Liver (tissue), 9 donors: Measurements from ENCODE around the gene HTR1B. TPM values are rescaled to one million over a fixed set of nuclear protein-coding genes. Genes with fewer than 3 reads are reported as not detected.

Experiments
- DNase-seq: peaks from one replicate; pipeline ENCODE4 v3.0.0-alpha.2; 2017; ENCODE audit warnings: low spot score
- H3K27ac ChIP-seq, 2 donors: one replicate each; pipeline ENCODE4 v1.7.0; 2013; ENCODE audit warnings: inconsistent platforms in 2 of 2, low read length in 2 of 2, control low read depth in 1 of 2, low read depth in 1 of 2, mild to moderate bottlenecking in 1 of 2
- H3K27me3 ChIP-seq, 4 donors: one replicate each; pipeline versions ENCODE4 v1.6.1 to v1.7.0; 2013; ENCODE audit warnings: low read length in 3 of 4, inconsistent platforms in 1 of 4, mild to moderate bottlenecking in 1 of 4, moderate library complexity in 1 of 4; ENCODE audit not compliant: control insufficient read depth in 4 of 4, insufficient read depth in 4 of 4
- H3K36me3 ChIP-seq, 4 donors: one replicate each; pipeline versions ENCODE4 v1.6.1 to v1.7.0; 2013; ENCODE audit warnings: low read length in 3 of 4, mild to moderate bottlenecking in 3 of 4, low read depth in 1 of 4, moderate library complexity in 1 of 4; ENCODE audit not compliant: control insufficient read depth in 4 of 4, insufficient read depth in 3 of 4
- H3K4me1 ChIP-seq, 4 donors: one replicate each; pipeline versions ENCODE4 v1.6.1 to v1.7.0; 2013; ENCODE audit warnings: low read length in 3 of 4, mild to moderate bottlenecking in 3 of 4, moderate library complexity in 1 of 4; ENCODE audit not compliant: control insufficient read depth in 4 of 4, insufficient read depth in 4 of 4
- H3K4me3 ChIP-seq, 3 donors: one replicate each; pipeline versions ENCODE4 v1.6.1 to v1.7.0; 2013; ENCODE audit warnings: low read length in 3 of 3, control low read depth in 1 of 3, low read depth in 1 of 3, mild to moderate bottlenecking in 1 of 3
- H3K9ac ChIP-seq, 2 donors: one replicate each; pipeline ENCODE4 v1.7.0; 2013; ENCODE audit warnings: low read length in 2 of 2, mild to moderate bottlenecking in 2 of 2, moderate library complexity in 2 of 2, control low read depth in 1 of 2, low read depth in 1 of 2
- H3K9me3 ChIP-seq, 4 donors: one replicate each; pipeline versions ENCODE4 v1.6.1 to v1.7.0; 2013; ENCODE audit warnings: low read length in 3 of 4; ENCODE audit not compliant: control insufficient read depth in 4 of 4
- ATF3 ChIP-seq: IDR thresholded peaks from 2 replicates; pipeline ENCODE4 v1.6.1; 2016; ENCODE audit warnings: antibody characterized with exemption
- GABPA ChIP-seq, 2 donors: IDR thresholded peaks in 1 of 2; conservative IDR thresholded peaks in 1 of 2; 2 replicates each; pipeline ENCODE4 v1.6.1; 2016; ENCODE audit warnings: antibody characterized with exemption in 2 of 2, mild to moderate bottlenecking in 1 of 2, moderate library complexity in 1 of 2
- HNF4A ChIP-seq, 2 donors: conservative IDR thresholded peaks; 2 replicates each; pipeline ENCODE4 v1.6.1; 2016; ENCODE audit warnings: antibody characterized with exemption in 2 of 2, mild to moderate bottlenecking in 2 of 2
- HNF4G ChIP-seq: IDR thresholded peaks from 2 replicates; pipeline ENCODE4 v1.6.1; 2016; ENCODE audit warnings: antibody characterized with exemption
- NR2F2 ChIP-seq: IDR thresholded peaks from 2 replicates; pipeline ENCODE4 v1.6.1; 2016; ENCODE audit warnings: antibody characterized with exemption
- RAD21 ChIP-seq, 2 donors: IDR thresholded peaks; 2 replicates each; pipeline ENCODE4 v1.6.1; 2016; ENCODE audit warnings: antibody characterized with exemption in 2 of 2, mild to moderate bottlenecking in 2 of 2
- RXRA ChIP-seq, 2 donors: IDR thresholded peaks; 2 replicates each; pipeline ENCODE4 v1.6.1; 2017 to 2018; ENCODE audit warnings: antibody characterized with exemption in 2 of 2, mild to moderate bottlenecking in 1 of 2
- TAF1 ChIP-seq: conservative IDR thresholded peaks from 2 replicates; pipeline ENCODE4 v1.6.1; 2016; ENCODE audit warnings: antibody characterized with exemption, mild to moderate bottlenecking
- YY1 ChIP-seq: IDR thresholded peaks from 2 replicates; pipeline ENCODE4 v1.6.1; 2016; ENCODE audit warnings: antibody characterized with exemption, mild to moderate bottlenecking
- ZBTB33 ChIP-seq: IDR thresholded peaks from 2 replicates; pipeline ENCODE4 v1.6.1; 2016; ENCODE audit warnings: antibody characterized with exemption
- WGBS: extraction: QIAGEN DNeasy Blood & Tissue Kit; methylation state at CpG from one replicate; pipeline ENCODE4 v1.1.7; 2013; 5-methylcytosine and 5-hydroxymethylcytosine counted together
- polyA plus RNA-seq, 2 donors: library from polyadenylated mRNA; stranded (reverse) in 1 of 2; unstranded in 1 of 2; fragments of 200-250 nt in 1 of 2; fragments of >200 nt in 1 of 2; fragmentation: Nextera tagmentation in 1 of 2; extraction: Ambion mirVana in 1 of 2; gene quantifications; one replicate each; pipeline versions ENCODE4 v1.2.1 to v1.2.3, GENCODE V29; 2013 to 2015
- total RNA-seq, 2 donors: library from RNA; depleted of rRNA; stranded (reverse); fragments of >200 nt; gene quantifications; one replicate each; pipeline ENCODE4 v1.2.3, GENCODE V29; 2014
- TF ChIP-seq, protein P1 (sequence below): fragments of 150-350 bp; IDR thresholded peaks from 2 replicates; pipeline ENCODE4 v1.5.1; 2017; ENCODE audit warnings: improper control_type of control experiment, low read depth, low read length; ENCODE audit not compliant: missing input control
- donor health status: healthy.
- donor health status: healthy.
- donor health status: healthy.
- donor health status: healthy.
- donor health status: healthy.

The HTR1B gene
- total and polyA plus RNA-seq, 4 donors = 0.08 TPM; not detected in 3

- Histone ChIP-seq H3K36me3 (no peaks in the 10 kb centered on the region), H3K9me3 (peaks cover 0 to 4% (median under 1%) of the 10 kb centered on the region in 4 donors), H3K27ac (no peak overlapping the region), H3K9ac (no peak overlapping the region), H3K4me1 (peaks cover 2 to 17% (median 9%) of the 10 kb centered on the region in 4 donors), H3K4me3 (no peak overlapping the region), H3K27me3 (peaks cover 0 to 8% (median 3%) of the 10 kb centered on the region in 4 donors)
- WGBS = 86% methylated on average over 6 of the region's 6 CpGs
- no peak for DNase-seq
- TF ChIP-seq ATF3 = no peak
Measured at GRCh38 chr6:77468939-77469338, 5.6 kb upstream of the HTR1B start.

- H3K36me3 ChIP-seq = no peaks in the 10 kb centered on the region
- peaks cover 0 to 22% (median 18%) of the 10 kb centered on the region in 4 donors for H3K27me3 ChIP-seq
- H3K4me3 ChIP-seq = peak overlapping the region; percentile 56 to 67 (median 65)
- WGBS = 17% methylated on average over 30 of the region's 30 CpGs
- no peak for DNase-seq
- peak; percentile 17 for TF ChIP-seq YY1
- TF ChIP-seq RXRA (IDR thresholded peaks at IDR 0.05) = no peak
- peak; percentile 22 to 29 for TF ChIP-seq GABPA (IDR thresholded peaks at IDR 0.05 in 1 of 2, conservative IDR thresholded peaks at IDR 0.05 in 1 of 2)
- peaks cover 2 to 32% (median 14%) of the 10 kb centered on the region in 4 donors for H3K4me1 ChIP-seq
- no peak overlapping the region for H3K9ac ChIP-seq
- H3K9me3 ChIP-seq = no peaks in the 10 kb centered on the region
- H3K27ac ChIP-seq = no peak overlapping the region
Measured at GRCh38 chr6:77466451-77467437, 3.5 kb upstream of the HTR1B start.

- no peak overlapping the region for H3K27ac ChIP-seq
Measured at GRCh38 chr6:77466055-77466450, 2.8 kb upstream of the HTR1B start.

GRCh38 chr6:77464495-77464867, 1.2 kb upstream of the HTR1B start:
- H3K4me1 ChIP-seq = peaks cover 2 to 32% (median 14%) of the 10 kb centered on the region in 4 donors
- no peak overlapping the region for H3K9ac ChIP-seq
- no peak for TF ChIP-seq NR2F2
- TF ChIP-seq HNF4A (conservative IDR thresholded peaks at IDR 0.05) = no peak
- no peak for TF ChIP-seq ATF3
- TF ChIP-seq ZBTB33 = no peak
- no peak for TF ChIP-seq HNF4G
- TF ChIP-seq, protein P1, sequence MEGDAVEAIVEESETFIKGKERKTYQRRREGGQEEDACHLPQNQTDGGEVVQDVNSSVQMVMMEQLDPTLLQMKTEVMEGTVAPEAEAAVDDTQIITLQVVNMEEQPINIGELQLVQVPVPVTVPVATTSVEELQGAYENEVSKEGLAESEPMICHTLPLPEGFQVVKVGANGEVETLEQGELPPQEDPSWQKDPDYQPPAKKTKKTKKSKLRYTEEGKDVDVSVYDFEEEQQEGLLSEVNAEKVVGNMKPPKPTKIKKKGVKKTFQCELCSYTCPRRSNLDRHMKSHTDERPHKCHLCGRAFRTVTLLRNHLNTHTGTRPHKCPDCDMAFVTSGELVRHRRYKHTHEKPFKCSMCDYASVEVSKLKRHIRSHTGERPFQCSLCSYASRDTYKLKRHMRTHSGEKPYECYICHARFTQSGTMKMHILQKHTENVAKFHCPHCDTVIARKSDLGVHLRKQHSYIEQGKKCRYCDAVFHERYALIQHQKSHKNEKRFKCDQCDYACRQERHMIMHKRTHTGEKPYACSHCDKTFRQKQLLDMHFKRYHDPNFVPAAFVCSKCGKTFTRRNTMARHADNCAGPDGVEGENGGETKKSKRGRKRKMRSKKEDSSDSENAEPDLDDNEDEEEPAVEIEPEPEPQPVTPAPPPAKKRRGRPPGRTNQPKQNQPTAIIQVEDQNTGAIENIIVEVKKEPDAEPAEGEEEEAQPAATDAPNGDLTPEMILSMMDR = no peak
- no peak for TF ChIP-seq TAF1
- no peak for DNase-seq
- no peaks in the 10 kb centered on the region for H3K36me3 ChIP-seq
- WGBS = 16% methylated on average over 8 of the region's 8 CpGs
- no peak overlapping the region for H3K27ac ChIP-seq
- H3K27me3 ChIP-seq = peaks cover 0 to 22% (median 20%) of the 10 kb centered on the region in 4 donors
- no peaks in the 10 kb centered on the region for H3K9me3 ChIP-seq
- no peak overlapping the region for H3K4me3 ChIP-seq

More at GRCh38 chr6:77466055-77466450, 2.8 kb upstream of the HTR1B start:
- Histone ChIP-seq H3K9ac (no peak overlapping the region), H3K4me3 (peak overlapping the region; percentile 56 to 67 (median 65)), H3K4me1 (peaks cover 2 to 32% (median 14%) of the 10 kb centered on the region in 4 donors), H3K36me3 (no peaks in the 10 kb centered on the region), H3K27me3 (peaks cover 0 to 22% (median 20%) of the 10 kb centered on the region in 4 donors), H3K9me3 (no peaks in the 10 kb centered on the region)
- no peak for TF ChIP-seq HNF4A (conservative IDR thresholded peaks at IDR 0.05)
- TF ChIP-seq, protein P1 = peak; percentile 56
- TF ChIP-seq RAD21 (IDR thresholded peaks at IDR 0.05) = peak; percentile 82
- DNase-seq = peak; percentile 41
- 2% methylated on average over 17 of the region's 17 CpGs for WGBS
